Measurements from ENCODE around the gene AHCY.
A peak's percentile ranks its signal among the peaks of the same experiment; 100 is the strongest.
"Not testable (repeated sequence)": the region's sequence is repeated elsewhere in the genome, so short reads cannot be mapped to it uniquely, and the experiment has no call there.

AHCY gene

GRCh38 chr20:34296468-34296867, 6.7 kb downstream of the AHCY start:
- DNase-seq (ENCODE audit: low read depth), result no peak

- DNase-seq (ENCODE audit: low read depth), result no peak
Measured at GRCh38 chr20:34295284-34295683, 7.9 kb downstream of the AHCY start.

- no peak for DNase-seq (ENCODE audit: low read depth)
Measured at GRCh38 chr20:34294563-34294962, 8.6 kb downstream of the AHCY start.

- no peak for DNase-seq (ENCODE audit: low read depth)
Measured at GRCh38 chr20:34293589-34293988, 9.6 kb downstream of the AHCY start.

GRCh38 chr20:34293119-34293518, 10.0 kb downstream of the AHCY start:
- no peak for DNase-seq (ENCODE audit: low read depth)

- no peak for DNase-seq (ENCODE audit: low read depth)
Measured at GRCh38 chr20:34292496-34292895, 10.7 kb downstream of the AHCY start.

GRCh38 chr20:34290471-34290870, 12.7 kb downstream of the AHCY start:
- no peak for DNase-seq (ENCODE audit: low read depth)

- not testable (repeated sequence) for DNase-seq (ENCODE audit: low read depth)
Measured at GRCh38 chr20:34287500-34287899, 15.7 kb downstream of the AHCY start.

- no peak for DNase-seq (ENCODE audit: low read depth)
Measured at GRCh38 chr20:34285450-34285849, 17.7 kb downstream of the AHCY start.

- DNase-seq (ENCODE audit: low read depth), result no peak
Measured at GRCh38 chr20:34283844-34284243, 19.3 kb downstream of the AHCY start.

GRCh38 chr20:34282041-34282440, 21.1 kb downstream of the AHCY start:
- no peak for DNase-seq (ENCODE audit: low read depth)

- DNase-seq (ENCODE audit: low read depth), result no peak
Measured at GRCh38 chr20:34281177-34281576, 22.0 kb downstream of the AHCY start.

GRCh38 chr20:34274694-34275093, 28.5 kb downstream of the AHCY start:
- no peak for DNase-seq (ENCODE audit: low read depth)

- peak; percentile 79 for DNase-seq (ENCODE audit: low read depth)
Measured at GRCh38 chr20:34271956-34272355, 31.2 kb downstream of the AHCY start.

- no peak for DNase-seq (ENCODE audit: low read depth)
Measured at GRCh38 chr20:34269996-34270627, 33.0 kb downstream of the AHCY start.

GRCh38 chr20:34268851-34269636, 34.1 kb downstream of the AHCY start:
- DNase-seq (ENCODE audit: low read depth), result peak; percentile 38

GRCh38 chr20:34268145-34268544, 35.0 kb downstream of the AHCY start:
- DNase-seq (ENCODE audit: low read depth), result no peak

GRCh38 chr20:34264141-34264540, 39.0 kb downstream of the AHCY start:
- no peak for DNase-seq (ENCODE audit: low read depth)

GRCh38 chr20:34263468-34263867, 39.7 kb downstream of the AHCY start:
- not testable (repeated sequence) for DNase-seq (ENCODE audit: low read depth)

GRCh38 chr20:34262488-34263288, 40.5 kb downstream of the AHCY start:
- DNase-seq (ENCODE audit: low read depth), result peak; percentile 58

- DNase-seq (ENCODE audit: low read depth), result no peak
Measured at GRCh38 chr20:34260208-34260942, 42.8 kb downstream of the AHCY start.

GRCh38 chr20:34256629-34257124, 46.5 kb downstream of the AHCY start:
- no peak for DNase-seq (ENCODE audit: low read depth)
